HG03439 (cell line): ENCODE results near the gene RERE.
"Not testable (repeated sequence)": the region's sequence is repeated elsewhere in the genome, so short reads cannot be mapped to it uniquely, and the experiment has no call there.

Source experiments
- ATAC-seq: cut with Tn5 transposase; IDR thresholded peaks from one replicate; pipeline ENCODE4 v1.9.1; 2021; ENCODE audit warnings: mild to moderate bottlenecking, moderate library complexity; ENCODE audit not compliant: unreplicated experiment

The RERE gene

DNA sequence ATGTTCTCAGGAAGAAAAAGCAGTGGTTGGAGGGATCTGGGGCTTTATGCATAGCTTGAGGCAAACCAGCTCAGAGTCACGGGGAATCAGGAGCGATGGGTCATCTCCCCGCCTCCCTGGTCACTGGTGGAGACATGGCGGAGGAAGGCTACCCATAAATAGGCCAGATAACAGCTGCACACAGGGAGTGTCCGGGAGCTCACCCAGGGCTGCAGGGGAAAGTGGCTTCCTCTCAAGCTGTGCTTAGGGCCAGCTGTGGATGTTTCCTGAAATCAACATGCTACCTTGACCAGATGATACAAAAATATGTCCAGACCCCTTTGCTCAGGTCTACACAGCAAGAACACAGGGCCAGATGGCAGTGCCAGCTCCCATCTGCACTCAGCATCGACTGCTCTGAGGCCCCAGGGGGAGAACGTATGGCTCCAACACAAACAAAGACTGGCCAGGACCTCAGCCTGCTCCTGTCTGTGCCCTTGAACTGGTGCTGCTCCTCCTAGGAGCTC is 27.1 kb upstream of the RERE start:
- ATAC-seq, result no peak

DNA sequence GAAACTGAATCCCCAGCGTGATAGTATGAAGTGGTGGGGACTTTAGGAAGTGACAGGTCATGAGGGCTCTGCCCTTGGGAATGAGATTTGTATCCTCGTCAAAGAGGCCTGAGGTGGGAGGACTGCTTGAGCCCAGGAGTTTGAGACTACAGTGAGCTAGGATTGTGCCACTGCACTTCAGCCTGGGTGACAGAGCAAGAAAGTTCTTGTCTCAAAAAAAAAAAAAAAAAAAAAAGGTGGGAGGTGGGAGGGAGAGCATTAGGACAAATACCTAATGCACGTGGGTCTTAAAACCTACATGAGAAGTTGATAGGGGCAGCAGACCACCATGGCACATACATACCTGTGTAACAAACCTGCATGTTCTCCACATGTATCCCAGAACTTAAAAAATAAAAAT is 24.0 kb upstream of the RERE start:
- no peak for ATAC-seq

DNA sequence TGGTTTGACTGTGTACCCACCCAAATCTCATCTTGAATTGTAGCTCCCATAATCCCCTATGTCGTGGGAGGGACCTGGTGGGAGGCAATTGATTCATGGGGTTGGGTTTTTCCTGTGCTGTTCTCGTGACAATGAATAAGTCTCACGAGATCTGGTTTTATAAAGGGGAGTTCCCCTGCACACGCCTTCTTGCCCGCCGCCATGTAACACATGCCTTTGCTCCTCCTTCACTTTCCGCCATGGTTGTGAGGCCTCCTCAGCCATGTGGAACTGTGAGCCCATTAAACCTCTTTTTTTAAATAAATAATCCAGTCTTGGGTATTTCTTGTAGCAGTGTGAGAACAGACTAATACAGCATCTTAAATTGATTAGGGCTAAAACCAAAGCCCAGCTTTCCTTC is 22.6 kb upstream of the RERE start:
- ATAC-seq, result no peak

DNA sequence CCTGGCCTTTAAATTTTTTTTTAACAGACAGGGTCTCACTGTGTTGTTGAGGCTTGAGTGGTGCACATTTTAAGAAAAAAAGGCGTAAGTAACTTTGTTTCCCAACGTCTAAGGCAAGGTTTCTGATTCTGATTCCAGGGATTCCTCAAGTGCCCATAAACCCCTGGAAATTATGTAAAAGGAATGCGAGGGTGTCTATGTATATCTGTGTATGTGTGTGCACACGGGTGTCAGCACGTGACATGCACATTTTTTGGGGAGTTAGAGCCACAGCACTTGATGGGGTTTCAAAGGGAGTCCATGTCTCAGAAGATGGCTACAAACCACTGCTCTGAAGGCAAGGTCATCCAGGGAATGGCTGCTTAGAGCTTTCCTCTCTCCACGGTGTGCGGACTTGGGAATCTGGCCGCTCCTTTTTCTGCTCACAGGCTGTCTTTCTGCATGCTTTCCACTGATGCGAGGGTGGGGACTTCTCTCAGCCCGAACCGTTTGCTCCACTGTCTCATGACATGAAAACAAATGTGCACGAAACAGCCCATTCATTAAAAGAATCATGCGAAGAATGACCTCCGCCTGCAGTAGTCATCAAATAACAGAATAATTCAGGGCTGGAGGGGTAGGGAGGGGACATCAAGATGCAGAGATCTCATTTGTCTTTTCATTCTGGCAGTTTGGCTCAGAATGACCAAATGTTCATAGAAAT is 18.7 kb upstream of the RERE start:
- no peak for ATAC-seq

DNA sequence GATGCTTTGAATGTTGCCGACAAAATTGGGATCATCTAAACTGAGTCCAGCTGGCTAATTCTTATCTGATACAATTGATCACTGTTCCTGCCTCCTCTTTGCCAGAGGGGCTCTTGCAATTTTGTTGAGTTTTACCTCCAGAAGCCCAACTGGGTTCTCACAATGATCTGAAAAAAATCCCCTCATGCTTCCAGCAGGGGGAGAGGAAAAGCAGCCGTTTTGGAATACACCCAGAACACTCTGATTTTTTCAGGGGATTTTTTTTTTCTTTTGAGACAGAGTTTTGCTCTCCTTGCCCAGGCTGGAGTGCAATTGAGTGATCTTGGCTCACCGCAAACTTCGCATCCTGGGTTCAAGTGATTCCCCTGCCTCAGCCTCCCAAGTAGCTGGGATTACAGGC is 13.9 kb upstream of the RERE start:
- ATAC-seq, result no peak

DNA sequence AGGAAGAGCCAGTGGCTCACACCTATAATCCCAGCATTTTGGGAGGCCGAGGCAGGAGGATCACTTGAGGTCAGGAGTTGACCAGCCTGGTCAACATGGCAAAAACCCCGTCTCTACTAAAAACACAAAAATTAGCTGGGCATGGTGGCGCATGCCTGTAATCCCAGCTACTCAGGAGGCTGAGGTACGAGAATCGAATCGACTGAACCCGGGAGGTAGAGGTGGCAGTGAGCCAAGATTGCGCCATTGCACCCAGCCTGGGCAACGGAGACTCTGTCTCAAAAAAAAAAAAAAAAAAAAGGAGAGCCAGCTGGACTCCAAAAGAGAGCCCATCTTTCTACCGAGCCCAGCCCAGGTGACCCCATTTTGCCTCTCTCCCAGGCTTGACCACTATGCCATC is 13.3 kb upstream of the RERE start:
- ATAC-seq, result not testable (repeated sequence)

DNA sequence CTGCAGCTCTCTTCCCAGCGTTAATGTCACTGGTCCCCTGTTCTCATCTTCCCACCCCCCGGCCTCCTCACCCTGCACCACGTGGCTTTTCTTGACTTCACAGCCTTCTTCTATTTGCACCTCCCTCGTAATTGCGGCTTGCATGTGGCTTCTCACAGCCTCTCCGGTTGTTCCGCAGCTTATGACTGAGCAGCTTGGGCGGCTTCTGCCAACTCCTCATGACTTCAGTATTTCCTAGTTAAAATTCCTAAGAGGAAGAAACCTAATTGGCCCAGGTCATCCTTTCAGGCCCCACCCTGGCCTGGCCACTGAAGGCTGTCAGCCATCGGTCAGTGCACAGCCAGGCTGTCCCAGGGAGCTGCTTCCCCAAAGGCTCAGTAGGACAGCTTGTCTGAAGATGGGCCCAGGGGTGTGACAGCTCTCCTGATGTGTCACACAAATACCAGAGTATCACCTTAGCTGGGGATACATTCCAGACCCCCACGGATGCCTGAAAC is 8.6 kb upstream of the RERE start:
- ATAC-seq, result no peak

DNA sequence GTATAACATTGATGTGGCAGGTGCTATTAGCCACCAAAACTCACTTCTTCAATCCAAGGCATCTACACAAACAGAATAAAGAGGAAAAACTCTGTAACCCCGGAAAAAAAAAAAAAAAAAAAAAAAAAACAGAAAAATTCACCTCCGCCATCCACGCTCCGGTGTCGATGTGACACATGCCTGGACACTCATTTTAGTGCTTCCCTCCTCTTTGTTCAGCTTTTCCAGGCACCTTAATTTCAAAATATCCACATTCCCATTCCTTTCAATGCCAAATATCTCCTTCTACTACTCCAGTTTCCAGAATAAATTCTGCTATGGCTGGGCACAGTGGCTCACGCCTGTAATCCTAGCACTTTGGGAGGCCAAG is 5.8 kb upstream of the RERE start:
- ATAC-seq, result no peak

DNA sequence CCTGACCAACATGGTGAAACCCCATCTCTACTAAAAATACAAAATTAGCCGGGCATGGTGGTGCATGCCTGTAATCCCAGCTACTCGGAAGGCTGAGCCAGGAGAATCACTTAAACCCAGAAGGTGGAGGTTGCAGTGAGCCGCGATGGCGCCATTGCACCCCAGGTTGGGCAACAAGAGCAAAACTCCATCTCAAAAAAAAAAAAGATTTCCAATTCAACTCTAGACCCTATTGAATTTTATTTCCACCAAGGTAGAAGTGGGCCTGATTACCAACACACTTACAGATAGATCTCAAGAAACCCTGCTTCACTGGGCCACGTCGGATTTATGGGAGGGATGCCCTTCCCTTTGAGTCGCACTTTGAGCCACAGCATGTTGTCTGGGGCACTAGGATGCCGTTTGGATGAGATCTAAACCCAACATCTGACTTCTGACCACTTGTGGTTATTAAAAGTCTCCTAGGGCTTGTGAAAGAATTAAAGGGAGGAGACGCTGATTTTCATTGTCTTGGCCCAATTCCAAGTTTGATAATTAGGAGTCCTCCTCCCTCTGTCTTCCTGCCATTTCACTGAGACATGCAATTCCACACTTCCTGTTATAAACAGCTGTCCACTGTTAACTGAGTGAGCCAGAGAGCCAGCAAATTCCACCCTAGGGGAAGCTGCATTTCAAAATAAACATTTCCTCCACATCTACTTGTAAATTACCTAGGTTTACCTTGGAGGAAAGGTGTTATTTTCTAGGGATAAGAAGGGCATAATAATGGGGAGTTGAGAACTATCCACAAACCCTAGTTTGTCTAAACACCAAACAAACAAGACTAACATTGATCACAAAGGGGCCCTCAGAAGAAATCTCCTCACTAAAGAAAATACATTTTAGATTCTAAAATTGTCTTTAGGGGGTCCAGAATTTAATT is 5.2 kb upstream of the RERE start:
- no peak for ATAC-seq

DNA sequence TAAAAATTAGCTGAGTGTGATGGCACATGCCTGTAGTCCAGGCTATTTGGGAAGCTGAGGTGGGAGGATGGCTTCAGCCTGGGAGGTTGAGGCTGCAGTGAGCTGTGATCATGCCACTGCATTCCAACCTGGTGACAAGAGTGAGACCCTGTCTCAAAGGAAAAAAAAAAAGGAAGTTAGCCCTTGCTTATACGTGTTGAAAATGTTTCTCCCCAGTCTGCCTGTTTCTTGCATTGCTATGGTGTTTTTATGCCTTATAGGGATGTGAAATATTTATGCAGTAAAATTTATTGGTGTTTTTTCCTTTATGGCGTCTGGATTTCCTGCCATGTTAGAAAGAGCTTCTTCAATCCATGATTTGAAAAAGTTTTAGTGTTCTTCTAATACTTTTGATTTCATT is 3.6 kb upstream of the RERE start:
- ATAC-seq, result no peak

DNA sequence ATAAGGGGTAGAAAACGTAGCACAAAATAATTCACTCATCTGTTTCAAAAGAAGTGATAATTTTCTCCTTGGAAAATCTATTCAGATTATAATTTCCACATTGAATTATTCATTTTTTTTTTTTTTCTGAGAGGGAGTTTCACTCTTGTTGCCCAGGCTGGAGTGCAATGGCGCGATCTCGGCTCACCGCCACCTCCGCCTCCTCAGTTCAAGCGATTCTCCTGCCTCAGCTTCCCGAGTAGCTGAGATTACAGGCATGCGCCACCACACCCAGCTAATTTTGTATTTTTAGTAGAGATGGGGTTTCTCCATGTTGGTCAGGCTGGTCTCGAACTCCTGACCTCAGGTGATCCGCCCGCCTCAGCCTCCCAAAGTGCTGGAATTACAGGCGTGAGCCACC is 1.3 kb upstream of the RERE start:
- ATAC-seq, result not testable (repeated sequence)

DNA sequence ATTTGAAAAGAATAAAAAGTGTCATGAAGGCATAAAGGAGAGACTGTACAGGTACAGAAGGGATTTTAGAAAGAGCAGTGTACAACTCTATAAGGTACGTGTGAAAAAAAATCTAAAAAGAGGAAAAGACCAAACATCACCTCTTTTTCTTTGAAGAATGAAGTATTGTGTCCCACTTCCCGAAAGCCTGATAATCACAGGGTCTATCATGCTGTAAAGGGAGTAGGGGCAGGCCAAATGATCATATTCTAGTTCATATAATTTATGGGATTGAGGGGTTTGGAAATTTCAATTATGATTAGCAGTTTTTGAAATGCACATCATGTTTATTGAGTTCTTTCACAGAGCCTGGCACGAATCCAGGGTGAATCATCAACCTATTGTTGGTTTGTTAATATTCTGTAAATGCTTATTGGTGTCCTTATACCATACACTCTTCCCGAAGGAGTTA is 910 bp upstream of the RERE start:
- ATAC-seq, result no peak

DNA sequence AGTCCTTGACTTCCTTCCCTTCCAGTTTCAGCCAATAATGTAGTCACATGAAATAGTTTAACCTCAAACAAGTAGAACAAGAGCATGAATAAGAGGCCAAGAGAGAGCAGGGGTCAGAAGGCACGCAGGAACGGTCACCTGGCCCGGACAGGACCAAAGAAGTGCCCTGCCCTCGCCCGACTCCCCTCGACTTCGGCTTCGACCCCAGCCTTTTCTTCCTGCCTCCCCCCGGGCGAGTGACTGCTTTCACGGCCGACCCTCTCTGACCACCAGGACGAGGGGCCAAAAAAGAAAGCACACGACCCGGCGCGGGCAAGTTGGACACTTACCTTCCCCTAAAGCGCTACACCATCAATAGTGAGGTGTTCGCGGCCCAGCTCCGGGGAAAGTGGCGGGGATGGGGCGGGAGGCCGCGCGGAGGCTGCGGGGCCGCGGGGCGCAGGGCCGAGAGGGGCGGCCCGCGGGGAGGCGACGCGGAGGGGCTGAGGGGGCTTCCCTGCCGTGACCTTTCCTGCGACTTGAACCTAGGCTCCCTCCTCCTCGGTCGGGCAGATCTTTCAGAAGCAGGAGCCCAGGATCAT is 519 bp downstream of the RERE start:
- ATAC-seq, result peak; percentile 17

DNA sequence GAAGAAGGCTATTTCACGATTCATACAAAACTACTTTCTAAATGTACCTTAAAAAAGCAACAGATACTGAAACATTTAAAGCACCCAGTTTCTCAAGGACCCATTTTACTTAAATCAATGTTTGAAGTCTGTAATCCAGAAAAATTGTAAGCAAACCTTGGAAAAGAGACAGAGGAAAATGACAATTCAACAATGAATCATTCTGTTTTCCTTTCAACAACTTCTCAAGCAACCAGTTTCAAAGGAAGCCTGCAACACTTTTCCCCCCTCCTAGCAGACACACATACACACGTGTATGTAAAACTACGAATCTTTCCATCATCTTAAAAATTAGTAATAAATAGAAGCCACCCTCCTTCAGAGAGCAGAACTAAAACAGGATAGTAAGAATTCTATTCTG is 1.2 kb downstream of the RERE start:
- no peak for ATAC-seq

DNA sequence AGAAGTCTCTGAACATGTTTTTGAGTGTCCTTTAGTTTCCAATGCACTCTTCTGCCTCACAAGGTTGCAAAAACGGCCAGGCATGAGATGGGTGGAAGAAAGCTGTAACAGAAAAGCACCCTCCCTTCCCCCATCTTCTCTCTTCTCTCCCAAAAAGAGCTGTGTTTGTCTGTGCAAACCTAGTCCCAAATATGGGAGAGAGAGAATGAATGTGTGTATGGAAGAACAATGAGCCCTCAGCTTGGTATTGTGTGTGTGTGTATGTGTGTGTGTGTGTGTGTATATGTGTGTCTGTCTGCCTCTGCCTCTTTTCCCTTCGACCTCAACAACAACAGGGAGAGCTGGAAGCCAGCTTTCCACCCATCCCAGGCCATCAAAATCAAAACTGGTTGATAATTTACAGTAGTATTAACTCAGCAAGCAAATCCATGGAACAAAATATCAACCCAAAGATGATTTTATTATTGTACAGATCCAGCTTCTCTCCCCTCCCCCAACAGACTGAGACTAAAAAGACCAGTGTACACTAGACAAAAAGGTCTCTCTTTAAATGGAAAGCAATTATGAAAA is 1.8 kb downstream of the RERE start:
- no peak for ATAC-seq

DNA sequence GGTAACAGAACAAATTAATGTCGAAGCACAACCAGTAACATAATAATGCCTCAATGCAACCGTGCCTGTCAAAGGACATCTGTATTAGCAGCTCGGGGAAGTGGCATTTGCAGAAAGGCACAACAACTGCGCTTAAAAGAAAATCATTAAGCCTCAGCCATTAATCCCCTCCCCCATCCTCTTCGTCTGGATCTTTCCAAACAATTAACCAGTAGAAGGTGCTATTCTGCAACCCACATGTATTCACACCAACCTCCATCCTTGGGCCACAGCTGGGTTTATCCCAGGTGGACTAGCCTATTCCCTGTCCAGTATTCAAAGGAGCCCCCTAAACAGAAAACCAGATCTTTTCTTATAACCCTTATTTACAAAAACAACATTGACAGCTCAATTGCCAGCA is 2.6 kb downstream of the RERE start:
- ATAC-seq, result no peak

DNA sequence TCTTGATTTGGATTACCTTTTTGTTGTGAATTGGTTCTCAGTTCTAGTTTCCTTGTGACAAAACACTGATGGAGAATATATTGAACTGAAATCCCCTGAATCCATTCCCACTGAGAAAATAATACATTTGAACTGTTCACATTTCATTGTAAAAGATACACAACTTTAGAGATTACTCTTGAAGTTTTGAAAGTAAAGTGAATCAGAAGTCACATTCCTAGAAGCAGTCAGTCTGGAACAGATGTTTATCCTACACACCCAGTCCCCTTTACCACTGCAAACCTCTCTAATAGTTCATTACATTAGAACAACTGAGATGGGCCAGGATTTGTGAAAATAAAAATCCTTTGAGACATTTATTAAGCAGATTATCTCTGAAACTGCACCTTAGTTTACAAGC is 3.4 kb downstream of the RERE start:
- ATAC-seq, result no peak

DNA sequence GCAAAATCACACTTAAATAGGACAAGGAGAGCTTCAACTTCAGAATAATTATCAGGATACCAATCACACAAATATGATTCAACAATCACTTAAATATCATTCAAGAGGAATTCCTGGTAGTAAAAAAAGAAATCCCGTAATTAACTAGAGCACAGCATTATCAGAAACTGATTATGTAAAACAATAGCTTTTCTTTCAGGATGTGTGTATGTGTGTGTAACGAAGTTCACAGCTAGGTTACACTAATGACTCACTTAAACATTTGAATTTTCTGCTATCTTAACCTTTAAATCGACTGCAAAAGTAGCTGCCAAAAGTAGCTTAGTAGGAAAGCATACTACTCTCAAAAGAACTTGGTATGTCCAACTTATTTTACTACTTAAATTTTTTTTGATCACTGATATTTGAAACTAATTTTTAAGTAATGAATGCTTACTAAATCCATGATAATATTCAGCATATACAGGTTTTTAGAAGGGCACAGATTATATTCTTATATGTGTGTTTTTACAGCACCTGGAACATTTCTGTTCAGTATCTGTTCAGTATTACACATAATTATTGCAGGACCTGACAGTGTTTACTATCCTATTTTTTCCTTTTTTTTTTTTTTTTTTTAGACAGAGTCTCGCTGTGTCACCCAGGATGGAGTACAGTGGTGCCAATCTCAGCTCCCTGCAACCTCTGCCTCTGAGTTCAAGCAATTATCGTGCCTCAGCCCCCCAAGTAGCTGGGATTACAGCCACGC is 4.2 kb downstream of the RERE start:
- ATAC-seq, result no peak

DNA sequence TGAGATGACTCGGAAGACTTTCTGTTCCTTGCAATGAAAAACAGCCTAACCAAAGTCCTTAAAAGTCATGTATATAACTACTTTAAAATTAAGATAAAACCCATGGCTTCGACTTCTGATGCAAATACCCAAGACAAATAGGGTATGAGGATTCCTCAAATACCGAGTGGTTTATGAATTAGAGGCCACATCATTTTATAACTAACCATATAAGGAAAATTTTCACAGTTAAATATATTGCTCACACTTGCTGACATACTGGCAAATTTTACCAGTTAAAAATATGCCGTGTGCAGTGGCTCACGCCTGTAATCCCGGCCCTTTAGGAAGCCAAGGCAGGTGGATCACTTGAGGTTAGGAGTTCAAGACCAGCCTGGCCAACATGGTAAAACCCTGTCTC is 5.4 kb downstream of the RERE start:
- ATAC-seq, result no peak

DNA sequence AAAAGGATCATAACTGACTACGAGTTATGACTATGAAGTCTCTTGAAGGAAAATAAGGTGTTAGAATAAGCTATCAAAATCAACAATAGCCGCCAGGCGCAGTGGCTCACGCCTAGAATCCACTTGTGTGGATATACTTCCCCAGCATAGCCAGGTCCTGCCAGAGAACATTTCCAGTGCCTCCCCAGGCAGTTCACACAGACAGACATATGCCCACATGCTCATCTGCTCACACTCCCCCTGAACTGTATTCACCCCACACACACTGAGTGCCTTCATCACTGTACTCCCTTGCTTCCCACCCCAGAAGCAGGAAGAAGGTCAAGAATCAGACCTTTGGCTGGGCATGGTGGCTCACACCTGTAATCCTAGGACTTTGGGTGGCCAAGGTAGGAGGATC is 6.5 kb downstream of the RERE start:
- ATAC-seq, result no peak

DNA sequence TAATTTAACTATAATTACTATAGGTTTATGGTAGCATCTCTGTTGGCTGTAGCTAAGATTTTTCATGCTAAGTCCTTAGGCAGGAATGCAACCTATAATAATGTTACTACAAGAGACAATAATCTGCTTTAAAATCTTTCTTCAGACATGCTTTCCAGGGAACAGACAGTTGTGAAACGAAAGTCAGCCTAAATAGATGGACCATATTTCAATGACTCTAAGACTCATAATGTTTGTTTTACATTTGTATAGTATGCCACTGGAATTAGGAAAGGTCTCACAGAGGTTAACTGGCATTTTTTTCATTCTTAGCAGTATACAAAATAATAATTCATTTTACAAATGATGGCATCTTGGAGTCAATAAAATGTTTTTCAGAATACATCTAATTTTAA is 8.1 kb downstream of the RERE start:
- ATAC-seq, result no peak
